Jurkat, Clone E6-1 (cell line): ENCODE data around the gene EFNB1.

Experiments
- DNase-seq: peaks from one replicate; pipeline ENCODE4 v3.0.0-alpha.2; 2011; ENCODE audit warnings: low read depth, low spot score
- H3K4me3 ChIP-seq: 2 replicates; pipeline ENCODE4 v1.5.1; 2011; ENCODE audit warnings: mild to moderate bottlenecking, low read length, control low read depth, moderate library complexity

Gene EFNB1

DNA sequence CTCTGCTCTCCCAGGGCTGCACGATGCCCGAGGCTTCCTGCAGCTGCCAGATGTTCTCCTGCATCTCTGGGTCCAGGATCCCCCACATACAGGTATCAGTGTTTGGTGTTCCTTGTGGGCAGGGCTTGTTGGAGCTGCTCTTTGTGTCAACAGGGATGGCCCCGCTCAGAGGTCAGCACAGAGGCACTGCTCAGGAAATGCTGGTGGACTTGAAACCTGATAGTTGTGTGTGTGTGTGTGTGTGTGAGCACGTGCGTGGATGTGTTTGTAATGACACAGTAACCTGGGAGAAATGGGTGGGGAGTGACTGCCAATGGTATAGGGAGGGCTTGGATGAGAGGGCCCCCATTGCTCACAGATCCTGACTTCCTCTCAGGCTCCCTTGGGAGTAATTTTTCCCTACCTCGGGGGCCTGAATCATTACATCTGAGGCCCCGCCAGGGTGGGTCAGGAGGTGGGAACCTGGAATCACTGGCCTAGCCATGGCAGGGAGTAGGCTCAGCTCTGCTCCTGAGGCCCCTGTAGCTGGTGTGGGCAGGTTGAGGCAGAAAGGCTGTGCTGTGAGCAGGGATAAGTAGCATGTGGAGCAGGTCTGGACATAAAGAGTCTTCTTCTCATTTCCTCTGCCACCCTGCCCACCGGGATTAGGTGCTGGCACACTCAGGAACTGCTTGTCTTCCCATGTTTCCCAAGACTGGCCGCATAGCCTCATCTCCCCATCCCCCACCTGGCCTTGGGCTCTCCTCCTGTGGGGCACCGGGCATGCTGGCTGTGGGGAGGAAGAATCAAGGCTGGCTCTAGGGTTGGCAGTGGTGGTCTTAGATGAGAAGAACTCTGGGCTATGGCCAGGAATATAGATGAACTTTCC lies 2.5 kb upstream of the EFNB1 start:
- H3K4me3 ChIP-seq, result no peak overlapping the region
- DNase-seq, result no peak

DNA sequence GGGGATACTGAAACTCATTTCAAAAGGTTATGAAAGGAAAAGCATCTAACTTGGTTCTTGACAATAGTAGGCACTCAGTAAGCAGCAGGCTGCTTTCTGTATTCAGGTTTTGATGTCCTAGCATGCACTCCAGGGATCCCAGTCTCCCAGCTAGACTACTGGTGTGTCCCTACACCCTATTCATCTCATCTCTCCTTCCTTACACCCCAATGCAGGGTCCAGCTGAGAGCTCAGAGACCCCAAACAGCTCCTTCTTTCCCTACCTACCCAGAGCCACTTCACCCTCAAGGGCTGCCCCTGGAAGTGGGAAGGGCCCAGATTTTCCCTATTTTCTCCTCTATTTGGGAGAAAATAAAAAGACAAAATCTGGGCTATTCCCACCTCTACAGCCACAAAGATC lies 1.6 kb upstream of the EFNB1 start:
- H3K4me3 ChIP-seq, result no peak overlapping the region
- no peak for DNase-seq

DNA sequence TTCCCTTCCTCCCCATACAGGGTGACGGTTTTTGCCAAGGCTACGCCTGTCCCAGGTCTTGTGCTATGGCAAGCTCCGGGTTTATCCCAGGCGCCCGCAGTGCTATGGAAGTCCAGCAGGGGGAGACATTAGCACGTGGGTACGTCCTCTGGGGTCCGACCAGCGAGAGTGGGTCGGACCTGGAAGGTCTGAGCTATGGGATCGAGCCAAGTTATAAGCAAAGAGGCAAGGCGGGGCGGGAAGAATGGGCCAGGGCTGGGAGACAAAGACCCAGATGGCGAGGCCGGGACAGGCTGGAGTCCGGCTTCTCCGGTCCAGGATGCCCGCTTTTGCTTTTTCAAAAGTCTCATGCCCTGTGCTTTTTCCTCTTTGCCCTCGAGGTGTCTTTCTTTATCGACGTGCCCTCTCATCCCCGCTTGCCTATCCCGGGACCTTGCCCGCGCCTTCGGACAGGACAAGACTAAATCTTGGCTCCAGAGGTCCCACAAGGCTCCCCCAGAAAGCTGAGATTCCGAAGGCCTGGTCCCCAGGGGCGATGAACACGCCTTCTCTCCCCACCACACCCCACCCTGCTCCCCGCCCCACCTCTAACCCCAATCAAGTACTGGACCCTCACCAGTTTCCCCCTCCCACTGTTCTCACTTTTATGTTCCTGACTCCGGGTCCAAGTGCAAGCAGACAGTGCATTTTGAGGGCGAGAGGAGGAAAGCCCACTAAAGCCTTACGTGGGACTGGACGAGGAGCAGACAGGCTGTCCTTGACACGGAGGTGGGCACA lies 785 bp upstream of the EFNB1 start:
- H3K4me3 ChIP-seq, result peak overlapping the region; percentile 63
- peak; percentile 67 for DNase-seq

DNA sequence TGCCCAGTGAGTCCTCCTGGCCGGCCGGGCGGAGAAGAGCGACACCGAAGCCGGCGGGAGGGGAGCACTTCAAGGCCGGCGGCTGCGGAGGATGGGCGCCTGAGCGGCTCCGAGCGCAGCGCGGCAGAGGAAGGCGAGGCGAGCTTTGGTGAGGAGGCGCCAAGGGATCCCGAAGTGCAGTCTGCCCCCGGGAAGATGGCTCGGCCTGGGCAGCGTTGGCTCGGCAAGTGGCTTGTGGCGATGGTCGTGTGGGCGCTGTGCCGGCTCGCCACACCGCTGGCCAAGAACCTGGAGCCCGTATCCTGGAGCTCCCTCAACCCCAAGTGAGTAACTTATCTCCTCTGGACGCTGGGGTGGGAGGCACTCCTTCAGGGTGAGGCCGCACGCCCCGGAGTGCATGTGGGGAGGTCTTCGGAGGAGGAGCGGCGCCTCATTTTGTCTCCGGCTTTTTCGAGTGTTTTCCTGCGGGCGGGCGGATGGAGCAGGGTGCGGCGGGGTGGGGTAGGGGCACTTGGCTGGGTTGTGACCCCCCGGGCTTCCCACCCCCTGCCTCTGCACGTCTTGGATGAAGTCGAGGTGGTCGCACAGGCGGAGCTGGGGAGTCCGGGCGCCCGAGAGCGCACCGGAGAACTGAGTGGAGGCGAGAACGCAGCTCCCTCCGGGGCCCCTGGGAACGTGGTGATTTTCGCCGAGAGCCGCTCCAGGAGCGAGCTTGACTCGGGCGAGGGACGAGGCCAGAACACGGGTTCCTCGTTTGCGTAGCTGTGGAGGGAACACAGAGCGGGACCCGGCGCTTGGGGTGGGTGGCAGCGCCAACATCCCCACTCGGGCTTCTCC lies 979 bp downstream of the EFNB1 start:
- peak overlapping the region; percentile 63 for H3K4me3 ChIP-seq
- DNase-seq, result no peak

DNA sequence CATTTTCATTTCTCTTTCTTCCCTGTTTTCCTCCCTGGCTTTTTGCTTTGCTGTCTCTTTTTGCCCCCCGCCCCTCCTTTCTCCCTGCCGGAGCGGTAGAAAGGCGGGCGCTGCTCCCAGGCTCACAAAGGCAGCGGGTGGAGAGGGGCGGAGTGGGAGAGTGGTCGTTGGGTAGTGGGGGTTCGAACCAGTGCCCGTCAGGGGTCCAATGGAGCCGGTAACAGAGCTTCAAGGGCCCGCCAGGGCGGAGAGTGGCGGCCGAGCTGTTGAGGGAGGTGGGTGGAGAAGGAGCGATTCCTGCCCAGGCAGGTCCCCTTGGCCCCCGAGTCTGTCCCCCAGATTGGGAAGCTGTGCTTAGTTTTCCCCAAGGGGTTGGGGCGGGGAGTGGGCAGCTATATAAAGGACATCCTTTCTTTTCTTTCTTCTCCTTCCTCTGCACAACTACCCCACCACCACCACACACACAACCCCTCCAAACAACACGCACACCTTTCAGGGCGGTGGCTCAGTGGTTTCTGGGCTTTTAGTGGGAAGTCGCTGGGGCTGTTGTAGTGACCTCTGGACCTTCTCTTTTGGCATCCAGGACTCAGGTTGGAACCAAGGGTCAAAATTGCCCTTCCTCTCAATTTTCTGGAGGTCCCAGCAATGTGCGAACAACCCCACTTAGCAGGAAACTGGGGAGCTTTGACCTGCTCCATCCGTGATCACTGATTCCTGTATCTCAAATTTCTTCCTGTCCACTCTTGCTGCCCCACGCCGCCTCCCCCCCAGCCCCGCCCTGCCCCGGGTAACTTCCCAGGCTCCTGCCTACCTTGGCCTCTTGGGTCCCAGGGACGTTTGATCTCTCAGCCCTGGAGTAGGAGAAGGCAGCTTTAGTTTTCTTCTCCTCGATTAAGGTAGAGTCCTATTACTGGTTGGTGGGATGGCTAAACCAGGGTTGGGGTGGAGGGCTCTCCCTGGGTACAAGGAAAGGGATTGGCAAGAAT lies 1.9 kb downstream of the EFNB1 start:
- no peak overlapping the region for H3K4me3 ChIP-seq

DNA sequence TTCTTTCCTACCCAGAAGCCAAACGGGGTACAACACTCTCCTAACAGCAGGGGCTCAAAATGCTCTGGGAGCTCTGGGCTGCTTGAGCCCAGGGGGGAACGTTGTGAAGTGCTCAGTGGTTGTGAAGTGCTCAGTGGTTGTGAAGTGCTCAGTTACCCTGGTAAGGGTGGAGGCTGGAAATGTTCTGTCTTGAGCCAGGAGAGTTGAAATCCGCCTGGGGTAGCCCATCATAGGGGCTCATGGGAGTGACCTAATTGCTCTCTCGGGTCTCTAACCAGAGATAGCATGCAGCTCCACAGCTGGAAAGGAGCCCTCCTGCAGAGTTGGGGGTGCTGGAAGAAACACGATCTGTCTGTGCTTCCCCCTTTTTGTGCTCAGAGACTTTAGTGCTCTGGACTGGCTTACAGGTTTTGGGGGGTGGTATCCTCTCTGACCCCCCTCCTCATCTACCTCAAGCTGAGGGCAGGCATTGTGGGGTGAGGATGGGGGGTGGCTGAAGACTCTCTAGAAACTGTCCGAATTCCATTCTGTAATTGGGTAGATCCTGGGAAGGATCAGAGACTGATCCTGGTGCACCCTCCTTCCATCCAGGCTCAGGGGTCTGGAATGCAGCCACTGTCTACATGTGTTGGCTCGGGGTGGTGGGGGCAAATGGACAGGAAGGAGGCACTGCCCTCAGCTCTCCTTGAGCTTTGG lies 2.7 kb downstream of the EFNB1 start:
- H3K4me3 ChIP-seq, result no peak overlapping the region
- no peak for DNase-seq

More for the DNA sequence above, 1.9 kb downstream of the EFNB1 start:
- DNase-seq, result no peak

DNA sequence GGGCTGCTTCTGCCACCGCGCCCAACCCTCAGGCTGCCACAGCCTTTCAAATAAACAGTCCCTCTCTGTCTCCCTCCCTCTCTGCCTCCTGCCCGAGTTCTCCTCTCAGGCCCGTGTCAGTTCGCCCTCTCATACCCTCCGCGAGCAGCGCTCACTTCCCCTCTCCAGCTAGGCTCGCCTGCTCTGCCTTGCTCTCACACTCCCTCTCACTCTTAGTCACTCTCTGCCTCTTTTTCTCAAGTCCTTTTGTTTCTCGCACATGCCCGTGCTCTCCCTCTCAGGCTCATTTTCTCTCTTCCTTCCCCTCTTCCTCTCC lies 3.2 kb downstream of the EFNB1 start:
- H3K4me3 ChIP-seq, result no peak overlapping the region
- DNase-seq, result no peak

DNA sequence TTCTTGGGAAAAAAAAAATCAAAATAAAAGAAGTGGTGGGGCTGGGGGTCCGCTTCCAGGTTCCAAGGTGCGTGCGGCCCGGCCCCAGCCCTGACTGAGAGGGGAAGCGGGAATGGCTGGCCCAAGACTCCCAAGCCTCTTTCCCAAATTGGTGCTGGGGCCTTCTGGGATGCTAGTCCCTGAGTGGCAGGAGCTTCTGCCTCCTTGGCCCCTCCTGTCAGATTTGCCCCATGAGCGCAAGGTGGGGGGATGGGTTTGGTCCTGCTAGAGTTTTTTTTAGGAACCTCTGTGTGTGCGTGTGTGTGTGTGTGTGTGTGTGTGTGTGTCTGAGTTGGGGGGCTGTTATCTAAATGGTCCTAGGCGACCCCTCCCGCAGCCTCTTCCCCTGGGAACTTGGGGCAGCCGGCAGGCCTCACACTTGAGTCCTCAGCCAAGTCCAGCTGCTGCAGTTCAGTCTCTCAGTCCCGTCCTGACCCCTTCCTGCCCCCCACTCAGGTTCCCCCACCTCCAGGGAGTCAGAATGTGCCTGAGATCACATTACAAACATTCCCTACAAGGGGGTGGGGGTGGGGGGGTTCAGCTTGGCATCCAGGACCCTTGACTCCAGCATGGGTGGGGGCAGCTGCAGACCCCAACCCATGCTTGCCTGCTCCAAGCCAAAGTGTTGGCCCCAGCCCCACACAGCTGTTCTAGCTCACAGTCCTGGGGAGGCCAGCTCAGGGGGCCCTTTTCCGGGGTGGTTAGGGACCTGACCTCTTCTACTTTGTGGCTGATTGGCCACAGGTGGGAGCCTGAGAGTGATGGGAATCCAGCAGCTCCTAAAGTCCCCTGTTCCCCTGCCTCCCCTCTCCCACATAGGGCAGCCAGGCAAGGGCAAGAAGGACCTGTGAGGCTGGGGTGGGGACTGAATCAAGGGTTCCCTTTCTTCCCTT lies 4.0 kb downstream of the EFNB1 start:
- no peak for DNase-seq
- H3K4me3 ChIP-seq, result no peak overlapping the region

DNA sequence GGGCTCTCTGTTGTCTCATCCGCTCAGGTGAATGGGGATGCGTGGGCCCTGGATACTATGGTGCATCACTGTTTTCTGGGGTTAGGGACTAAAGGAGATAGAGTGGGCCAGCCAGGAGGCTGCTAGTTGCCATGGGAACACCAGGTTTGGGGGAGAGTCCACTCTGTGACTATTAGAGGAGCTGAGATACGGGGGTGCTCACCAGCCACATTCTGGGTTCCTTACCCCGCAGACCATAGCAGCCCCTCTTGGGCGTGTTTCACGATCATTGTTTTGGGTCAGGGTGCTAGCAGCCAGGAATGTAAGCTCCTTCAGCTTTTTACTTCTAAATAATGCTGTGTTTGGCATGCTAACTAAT lies 4.6 kb downstream of the EFNB1 start:
- no peak overlapping the region for H3K4me3 ChIP-seq
- no peak for DNase-seq

DNA sequence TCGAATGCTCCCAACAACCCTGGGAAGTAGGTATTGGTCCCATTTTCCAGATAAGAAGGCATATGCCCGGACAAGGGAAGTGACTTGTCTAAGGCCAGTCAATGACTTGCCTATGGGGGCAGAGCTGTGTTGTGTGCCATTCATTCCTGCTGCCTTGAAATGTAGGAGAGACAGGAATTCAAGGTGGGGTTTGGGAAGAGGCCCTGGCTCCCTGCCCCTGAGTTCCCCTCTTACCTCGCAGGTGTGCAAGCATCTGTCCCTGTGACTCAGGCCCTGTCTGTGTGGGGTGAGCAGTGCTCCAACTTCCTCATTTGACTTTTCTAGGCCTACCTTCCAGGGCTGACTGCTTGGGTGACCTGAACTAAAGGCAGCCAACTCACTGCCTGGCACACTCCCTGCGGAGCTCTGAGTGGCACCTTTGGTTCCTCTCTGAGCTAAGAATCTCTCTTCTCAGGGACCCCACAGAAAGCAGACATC lies 5.1 kb downstream of the EFNB1 start:
- H3K4me3 ChIP-seq, result no peak overlapping the region
- no peak for DNase-seq

DNA sequence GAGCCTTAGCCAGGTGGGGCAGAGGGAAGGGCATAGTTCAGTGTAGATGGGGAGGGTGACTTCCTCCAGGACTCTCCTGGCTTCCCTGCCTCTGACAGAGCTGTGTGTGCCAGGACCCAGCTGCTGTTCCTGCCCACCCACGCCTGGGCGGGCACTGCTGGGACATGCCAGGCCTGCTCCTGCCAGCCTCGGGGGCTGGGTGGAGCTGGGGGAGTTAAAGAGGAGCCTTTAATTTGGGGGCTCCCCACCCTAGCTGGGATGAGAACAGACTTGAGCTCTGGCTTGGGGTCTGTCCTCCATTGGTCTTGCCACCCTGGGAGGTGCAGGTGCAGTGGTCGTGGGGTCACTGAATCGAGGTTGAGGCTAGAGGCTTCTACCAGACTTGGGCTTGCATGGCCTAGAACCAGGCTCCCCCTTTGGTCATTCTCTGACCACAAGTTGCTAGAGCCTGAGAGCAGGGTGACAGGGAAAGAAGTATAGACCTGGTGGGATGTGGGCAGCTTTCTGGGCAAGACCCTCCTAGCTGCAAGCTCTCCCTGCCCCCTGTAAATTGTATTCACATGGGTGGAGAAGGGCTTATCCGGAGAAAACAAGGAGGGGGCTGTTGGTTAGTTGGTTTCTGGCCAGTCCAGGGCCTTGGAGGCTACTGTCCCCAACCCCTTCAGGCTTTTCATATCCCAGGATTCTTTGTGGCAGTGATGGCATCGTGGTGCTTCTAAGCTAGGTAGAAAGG lies 5.7 kb downstream of the EFNB1 start:
- no peak overlapping the region for H3K4me3 ChIP-seq
- no peak for DNase-seq

DNA sequence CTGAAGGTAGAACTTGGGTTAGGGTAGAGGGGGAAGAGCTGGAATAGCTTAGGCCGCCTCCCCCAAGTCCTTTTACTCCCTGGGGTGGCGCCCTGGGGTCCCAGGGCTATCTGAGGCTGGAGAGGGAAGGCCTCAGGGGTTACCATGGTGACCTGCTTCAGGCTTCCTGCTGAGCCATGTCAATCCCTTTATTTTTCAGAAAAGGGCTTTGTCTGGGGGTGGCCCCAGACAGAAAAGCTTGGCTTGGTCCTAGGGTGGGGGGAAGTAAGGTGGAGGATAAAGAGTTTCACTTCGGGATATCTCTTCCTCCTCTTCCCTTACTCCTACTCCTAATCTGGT lies 6.3 kb downstream of the EFNB1 start:
- DNase-seq, result no peak

DNA sequence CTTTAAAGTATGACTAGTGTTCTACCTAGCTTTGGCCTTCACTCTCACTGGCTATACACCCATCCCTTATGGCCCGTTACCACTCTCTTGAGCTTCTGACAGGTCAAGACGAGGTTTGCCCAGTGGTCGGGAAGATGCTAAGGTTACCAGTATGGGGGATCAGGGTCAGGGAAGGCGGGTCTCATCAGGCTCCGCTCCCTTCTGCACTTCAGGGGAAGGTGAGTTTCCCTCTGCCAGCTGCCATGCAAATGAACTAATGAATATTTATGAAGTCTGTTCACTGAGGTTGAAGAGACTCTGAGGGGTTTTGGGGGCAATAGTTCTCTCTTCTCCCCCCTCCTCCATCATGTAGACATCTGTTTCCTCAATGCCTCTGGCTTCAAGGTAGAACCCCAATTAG lies 6.6 kb downstream of the EFNB1 start:
- no peak overlapping the region for H3K4me3 ChIP-seq
- DNase-seq, result no peak

More for the DNA sequence above, 6.3 kb downstream of the EFNB1 start:
- no peak overlapping the region for H3K4me3 ChIP-seq

DNA sequence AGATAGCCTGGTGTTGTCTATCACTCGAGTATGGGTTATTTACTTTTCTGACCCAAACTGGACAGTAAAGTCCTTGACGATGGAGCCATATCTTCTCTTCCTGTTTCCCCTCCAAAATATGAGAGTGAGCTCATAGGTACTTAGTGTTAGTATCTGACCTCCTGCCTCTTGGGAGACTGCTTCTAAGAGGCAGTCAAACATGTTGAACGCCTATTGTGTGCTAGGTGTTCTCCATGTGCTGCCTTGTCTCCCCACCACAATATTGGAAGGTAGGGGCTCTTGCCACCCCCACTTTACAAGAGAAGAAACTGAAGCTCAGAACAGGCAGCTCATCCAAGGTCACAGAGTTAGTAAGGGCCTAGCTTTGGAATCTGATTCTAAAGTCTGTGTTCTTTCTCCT lies 8.3 kb downstream of the EFNB1 start:
- H3K4me3 ChIP-seq, result no peak overlapping the region
- DNase-seq, result no peak

DNA sequence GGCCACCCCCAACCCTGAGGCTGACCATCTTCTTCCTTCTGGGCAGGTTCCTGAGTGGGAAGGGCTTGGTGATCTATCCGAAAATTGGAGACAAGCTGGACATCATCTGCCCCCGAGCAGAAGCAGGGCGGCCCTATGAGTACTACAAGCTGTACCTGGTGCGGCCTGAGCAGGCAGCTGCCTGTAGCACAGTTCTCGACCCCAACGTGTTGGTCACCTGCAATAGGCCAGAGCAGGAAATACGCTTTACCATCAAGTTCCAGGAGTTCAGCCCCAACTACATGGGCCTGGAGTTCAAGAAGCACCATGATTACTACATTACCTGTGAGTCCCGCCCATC lies 9.7 kb downstream of the EFNB1 start:
- no peak overlapping the region for H3K4me3 ChIP-seq
- DNase-seq, result no peak

DNA sequence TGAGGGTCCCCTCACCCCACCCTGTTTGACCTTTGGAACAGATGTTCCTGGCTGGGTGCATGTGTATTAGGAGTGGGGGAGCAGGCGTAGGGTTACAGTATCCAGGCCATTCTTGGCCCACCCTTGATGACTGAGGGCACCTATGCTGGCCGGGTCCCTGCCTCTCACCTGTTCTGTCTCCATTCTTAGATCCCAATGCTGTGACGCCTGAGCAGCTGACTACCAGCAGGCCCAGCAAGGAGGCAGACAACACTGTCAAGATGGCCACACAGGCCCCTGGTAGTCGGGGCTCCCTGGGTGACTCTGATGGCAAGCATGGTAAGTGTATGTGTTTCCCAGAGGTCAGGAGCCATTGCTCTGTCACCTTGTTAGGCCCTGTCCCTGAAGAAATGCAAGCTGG lies 10.9 kb downstream of the EFNB1 start:
- no peak overlapping the region for H3K4me3 ChIP-seq

DNA sequence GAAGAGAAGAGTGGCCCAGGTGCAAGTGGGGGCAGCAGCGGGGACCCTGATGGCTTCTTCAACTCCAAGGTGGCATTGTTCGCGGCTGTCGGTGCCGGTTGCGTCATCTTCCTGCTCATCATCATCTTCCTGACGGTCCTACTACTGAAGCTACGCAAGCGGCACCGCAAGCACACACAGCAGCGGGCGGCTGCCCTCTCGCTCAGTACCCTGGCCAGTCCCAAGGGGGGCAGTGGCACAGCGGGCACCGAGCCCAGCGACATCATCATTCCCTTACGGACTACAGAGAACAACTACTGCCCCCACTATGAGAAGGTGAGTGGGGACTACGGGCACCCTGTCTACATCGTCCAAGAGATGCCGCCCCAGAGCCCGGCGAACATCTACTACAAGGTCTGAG lies 11.4 kb downstream of the EFNB1 start:
- no peak overlapping the region for H3K4me3 ChIP-seq
- no peak for DNase-seq

More for the DNA sequence above, 10.9 kb downstream of the EFNB1 start:
- DNase-seq, result no peak
